ENCODE measurements around the gene ZNF322.

Gene ZNF322

DNA sequence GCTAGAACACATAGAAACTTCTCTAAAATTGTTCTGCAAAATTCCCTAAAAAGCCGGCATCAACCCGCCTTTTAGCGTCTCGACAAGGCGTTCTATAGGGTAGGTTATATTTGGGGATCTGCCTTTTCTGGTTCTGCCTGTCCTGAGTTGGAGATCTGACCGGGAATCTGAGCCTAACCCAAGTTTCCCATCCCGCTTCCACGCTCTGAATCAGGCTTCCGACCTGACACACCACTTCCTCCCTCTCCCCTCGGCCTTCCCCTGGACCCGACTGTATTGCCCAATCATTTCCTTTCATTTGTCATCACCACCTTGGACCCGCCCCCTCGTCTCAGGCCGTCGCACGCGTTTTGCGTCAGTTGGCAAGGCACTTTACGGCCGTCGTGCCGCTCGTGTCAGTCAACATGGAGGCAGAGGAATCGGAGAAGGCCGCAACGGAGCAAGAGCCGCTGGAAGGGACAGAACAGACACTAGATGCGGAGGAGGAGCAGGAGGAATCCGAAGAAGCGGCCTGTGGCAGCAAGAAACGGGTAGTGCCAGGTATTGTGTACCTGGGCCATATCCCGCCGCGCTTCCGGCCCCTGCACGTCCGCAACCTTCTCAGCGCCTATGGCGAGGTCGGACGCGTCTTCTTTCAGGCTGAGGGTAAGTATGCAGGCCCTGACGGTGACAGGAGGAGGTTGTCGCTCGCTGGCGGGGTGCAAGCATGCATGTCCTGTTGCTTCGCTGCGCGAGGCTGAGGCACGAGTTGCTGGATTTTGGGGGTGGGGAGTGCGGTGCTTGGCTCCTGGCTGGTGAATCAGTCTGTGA lies 62.8 kb downstream of the ZNF322 start, which contains the start of gene ABT1:
Gene ABT1 (plus strand): TSS at position 375 of the 810 bp plus-strand sequence. CDS start 30 bp downstream, at position 405.
- peak within 1 kb of the TSS; percentile 87 for H3K27ac ChIP-seq (ENCODE audit: low read depth, low read length)
- H3K4me1 ChIP-seq (ENCODE audit: insufficient read depth, low read length) = peaks cover 14% of the 10 kb centered on the region
- peak within 1 kb of the TSS; percentile 98 to 99 for H3K4me3 ChIP-seq (ENCODE audit: low read depth in 1 of 2, low read length in 2 of 2)
- peak within 1 kb of the TSS; percentile 83 for H3K9ac ChIP-seq (ENCODE audit: low read length)
- no peaks in the 10 kb centered on the region for H3K9me3 ChIP-seq (ENCODE audit: low read length)
- H3K36me3 ChIP-seq (ENCODE audit: insufficient read depth, low read length) = peaks cover 27% of the 10 kb centered on the region
- peaks cover 24 to 28% of the 10 kb centered on the region in 2 donors for H3K27me3 ChIP-seq (ENCODE audit: control insufficient read depth in 1 of 2, insufficient read depth in 2 of 2, low read length in 2 of 2)

- Histone ChIP-seq H3K4me1 (ENCODE audit: insufficient read depth, low read length) (peaks cover 14% of the 10 kb centered on the region), H3K9ac (ENCODE audit: low read length) (peak overlapping the region; percentile 24), H3K27me3 (ENCODE audit: control insufficient read depth in 1 of 2, insufficient read depth in 2 of 2, low read length in 2 of 2) (peaks cover 24 to 28% of the 10 kb centered on the region in 2 donors), H3K36me3 (ENCODE audit: insufficient read depth, low read length) (peaks cover 27% of the 10 kb centered on the region), H3K4me3 (ENCODE audit: low read depth in 1 of 2, low read length in 2 of 2) (peak overlapping the region; percentile 55 to 69), H3K9me3 (ENCODE audit: low read length) (no peaks in the 10 kb centered on the region), H3K27ac (ENCODE audit: low read depth, low read length) (peak overlapping the region; percentile 68)
Measured at GRCh38 chr6:26595669-26596269, 63.8 kb downstream of the ZNF322 start.

DNA sequence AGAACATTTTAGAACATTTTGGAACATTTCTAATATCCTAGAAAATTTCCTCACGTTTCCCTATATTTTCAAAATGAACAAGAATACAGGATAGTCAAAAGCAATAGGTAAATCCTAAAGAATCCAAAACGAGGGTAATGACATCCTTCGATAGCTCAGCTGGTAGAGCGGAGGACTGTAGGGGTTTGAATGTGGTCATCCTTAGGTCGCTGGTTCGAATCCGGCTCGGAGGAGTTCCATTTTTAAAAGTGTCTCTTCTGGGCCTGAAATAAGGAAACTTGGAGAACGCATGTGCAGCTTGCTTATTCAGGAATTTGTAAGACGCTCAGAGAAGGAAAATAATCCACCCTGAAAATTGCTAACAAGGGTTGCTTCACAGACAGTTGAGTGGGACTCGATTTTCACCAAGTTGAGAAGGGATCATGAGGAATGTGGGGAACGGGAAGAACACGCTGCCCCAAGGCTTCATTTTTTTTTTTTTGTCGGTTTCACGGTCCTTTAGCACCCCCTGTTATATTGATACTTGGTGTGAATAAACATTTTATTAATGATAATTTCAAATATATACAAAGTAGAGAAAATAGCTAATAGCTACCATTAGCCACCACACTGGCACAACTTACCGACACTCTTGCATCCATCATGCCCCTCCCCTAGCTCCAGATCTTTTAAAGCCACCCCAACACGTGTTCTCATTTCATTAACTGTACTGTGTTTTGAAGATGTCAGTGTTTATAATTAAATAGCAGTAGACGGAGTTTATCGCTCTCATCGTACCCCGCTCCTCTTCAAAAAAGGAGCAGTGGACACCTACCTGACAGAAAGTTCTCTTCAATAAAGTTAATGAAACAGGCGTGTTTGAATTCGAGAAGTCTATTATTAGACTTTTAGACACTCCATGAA lies 64.6 kb downstream of the ZNF322 start:
- H3K27me3 ChIP-seq (ENCODE audit: control insufficient read depth in 1 of 2, insufficient read depth in 2 of 2, low read length in 2 of 2) = peaks cover 24 to 28% of the 10 kb centered on the region in 2 donors
- peak overlapping the region in 1 of 2 donors; percentile 69 for H3K4me3 ChIP-seq (ENCODE audit: low read depth in 1 of 2, low read length in 2 of 2)
- H3K36me3 ChIP-seq (ENCODE audit: insufficient read depth, low read length) = peaks cover 20% of the 10 kb centered on the region
- H3K27ac ChIP-seq (ENCODE audit: low read depth, low read length) = no peak overlapping the region
- no peaks in the 10 kb centered on the region for H3K9me3 ChIP-seq (ENCODE audit: low read length)
- H3K4me1 ChIP-seq (ENCODE audit: insufficient read depth, low read length) = peaks cover 14% of the 10 kb centered on the region
- peak overlapping the region; percentile 24 for H3K9ac ChIP-seq (ENCODE audit: low read length)

DNA sequence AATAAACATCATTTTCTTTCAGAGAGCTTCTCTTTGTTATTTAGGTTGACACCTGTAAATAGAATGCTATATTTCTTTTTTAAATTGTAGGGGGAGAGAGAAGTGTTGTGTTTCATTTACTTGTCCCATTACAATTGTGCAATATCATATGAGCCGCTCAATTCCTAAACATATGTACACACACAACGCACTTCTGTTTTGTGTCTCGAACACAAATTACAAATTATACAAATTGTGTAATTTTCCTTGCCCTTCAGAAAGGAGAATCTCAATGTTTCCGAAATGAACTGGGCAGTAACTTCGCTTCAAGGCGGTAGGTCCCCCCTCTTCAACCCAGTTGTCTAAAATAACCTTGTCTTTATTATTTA lies 65.4 kb downstream of the ZNF322 start:
- H3K4me1 ChIP-seq (ENCODE audit: insufficient read depth, low read length) = peaks cover 14% of the 10 kb centered on the region
- no peaks in the 10 kb centered on the region for H3K9me3 ChIP-seq (ENCODE audit: low read length)
- H3K4me3 ChIP-seq (ENCODE audit: low read depth in 1 of 2, low read length in 2 of 2) = no peak overlapping the region
- H3K9ac ChIP-seq (ENCODE audit: low read length) = no peak overlapping the region
- peaks cover 11% of the 10 kb centered on the region for H3K36me3 ChIP-seq (ENCODE audit: insufficient read depth, low read length)
- peaks cover 24 to 28% of the 10 kb centered on the region in 2 donors for H3K27me3 ChIP-seq (ENCODE audit: control insufficient read depth in 1 of 2, insufficient read depth in 2 of 2, low read length in 2 of 2)
- no peak overlapping the region for H3K27ac ChIP-seq (ENCODE audit: low read depth, low read length)

DNA sequence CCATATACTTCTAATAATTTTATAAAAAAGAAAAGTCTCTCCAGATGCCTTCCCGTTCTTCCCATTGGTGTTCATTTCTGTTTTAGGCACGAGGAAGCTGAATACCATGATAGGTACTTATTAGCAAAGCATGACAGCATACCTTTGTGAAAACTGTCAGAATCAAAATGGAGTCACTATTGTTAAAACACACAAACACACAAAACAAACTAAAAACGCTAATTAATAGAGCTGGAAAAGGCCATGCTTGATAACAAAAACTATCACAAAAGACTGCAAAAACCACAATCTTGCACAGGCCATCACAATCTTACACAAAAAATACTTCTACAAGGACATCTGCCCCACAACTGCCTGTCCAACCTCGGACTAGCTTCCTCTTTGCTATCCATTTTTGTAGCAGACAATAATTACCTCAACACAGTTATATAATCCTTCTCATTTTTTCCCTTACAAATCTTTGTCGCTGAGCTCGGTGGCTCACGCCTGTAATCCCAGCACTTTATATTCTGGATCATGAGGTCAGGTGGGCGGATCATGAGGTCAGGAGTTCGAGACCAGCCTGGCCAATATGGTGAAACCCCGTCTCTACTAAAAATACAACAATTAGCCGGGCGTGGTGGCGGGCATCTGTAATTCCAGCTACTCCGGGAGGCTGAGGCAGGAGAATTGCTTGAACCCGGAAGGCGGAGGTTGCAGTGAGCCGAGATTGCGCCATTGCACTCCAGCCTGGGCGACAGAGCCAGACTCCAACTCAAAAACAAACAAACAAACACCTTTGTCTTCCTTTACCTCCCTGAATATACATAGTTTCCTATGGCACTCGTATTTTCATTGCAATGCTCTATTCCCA lies 66.0 kb downstream of the ZNF322 start:
- peaks cover 24 to 28% of the 10 kb centered on the region in 2 donors for H3K27me3 ChIP-seq (ENCODE audit: control insufficient read depth in 1 of 2, insufficient read depth in 2 of 2, low read length in 2 of 2)
- peaks cover 14% of the 10 kb centered on the region for H3K4me1 ChIP-seq (ENCODE audit: insufficient read depth, low read length)
- H3K36me3 ChIP-seq (ENCODE audit: insufficient read depth, low read length) = peaks cover 6% of the 10 kb centered on the region
- H3K9me3 ChIP-seq (ENCODE audit: low read length) = no peaks in the 10 kb centered on the region
- no peak overlapping the region for H3K9ac ChIP-seq (ENCODE audit: low read length)
- no peak overlapping the region for H3K4me3 ChIP-seq (ENCODE audit: low read depth in 1 of 2, low read length in 2 of 2)
- no peak overlapping the region for H3K27ac ChIP-seq (ENCODE audit: low read depth, low read length)

GRCh38 chr6:26592649-26593048 lies 66.9 kb downstream of the ZNF322 start:
- no peaks in the 10 kb centered on the region for H3K36me3 ChIP-seq (ENCODE audit: insufficient read depth, low read length)
- peaks cover 24 to 28% of the 10 kb centered on the region in 2 donors for H3K27me3 ChIP-seq (ENCODE audit: control insufficient read depth in 1 of 2, insufficient read depth in 2 of 2, low read length in 2 of 2)
- H3K4me1 ChIP-seq (ENCODE audit: insufficient read depth, low read length) = peaks cover 8% of the 10 kb centered on the region
- no peaks in the 10 kb centered on the region for H3K9me3 ChIP-seq (ENCODE audit: low read length)
- H3K4me3 ChIP-seq (ENCODE audit: low read depth in 1 of 2, low read length in 2 of 2) = no peak overlapping the region
- no peak overlapping the region for H3K27ac ChIP-seq (ENCODE audit: low read depth, low read length)
- no peak overlapping the region for H3K9ac ChIP-seq (ENCODE audit: low read length)

DNA sequence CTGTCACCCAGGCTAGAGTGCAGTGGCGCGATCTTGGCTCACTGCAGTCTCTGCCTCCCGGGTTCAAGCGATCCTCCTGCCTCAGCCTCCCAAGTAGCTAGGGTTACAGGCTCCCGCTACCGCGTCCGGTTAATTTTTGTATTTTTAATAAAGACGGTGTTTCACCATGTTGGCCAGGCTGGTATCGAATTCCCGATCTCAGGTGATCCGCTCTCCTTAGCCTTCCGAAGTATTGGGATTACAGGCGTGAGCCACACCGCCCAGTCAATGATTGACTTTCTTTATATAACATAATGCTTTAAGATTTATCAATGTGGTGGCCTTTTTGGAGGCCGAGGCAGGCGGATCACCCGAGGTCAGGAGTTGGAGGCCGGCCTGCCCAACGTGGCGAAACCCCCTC lies 70.6 kb downstream of the ZNF322 start:
- H3K9me3 ChIP-seq (ENCODE audit: low read length) = no peaks in the 10 kb centered on the region
- peaks cover 16 to 18% of the 10 kb centered on the region in 2 donors for H3K27me3 ChIP-seq (ENCODE audit: control insufficient read depth in 1 of 2, insufficient read depth in 2 of 2, low read length in 2 of 2)
- H3K9ac ChIP-seq (ENCODE audit: low read length) = no peak overlapping the region
- H3K27ac ChIP-seq (ENCODE audit: low read depth, low read length) = no peak overlapping the region
- no peaks in the 10 kb centered on the region for H3K4me1 ChIP-seq (ENCODE audit: insufficient read depth, low read length)
- no peaks in the 10 kb centered on the region for H3K36me3 ChIP-seq (ENCODE audit: insufficient read depth, low read length)
- H3K4me3 ChIP-seq (ENCODE audit: low read depth in 1 of 2, low read length in 2 of 2) = no peak overlapping the region

Measured in muscle layer of colon (tissue), 2 donors.